Measurements from ENCODE around the gene TRAF3IP1.

The TRAF3IP1 gene

GRCh38 chr2:238280083-238280825 is 40.1 kb upstream of the TRAF3IP1 start:
- H3K27ac ChIP-seq (ENCODE audit: insufficient read depth, low read depth, low read length, poor library complexity, severe bottlenecking), result no peak overlapping the region
- H3K4me1 ChIP-seq (ENCODE audit: control insufficient read depth, insufficient read depth, low read length), result peaks cover 12% of the 10 kb centered on the region
- H3K9me3 ChIP-seq (ENCODE audit: control insufficient read depth, low read length), result no peaks in the 10 kb centered on the region
- no peak overlapping the region for H3K4me3 ChIP-seq (ENCODE audit: insufficient read depth, low read depth, low read length)
- H3K27me3 ChIP-seq (ENCODE audit: control insufficient read depth, insufficient read depth, low read length, poor library complexity, severe bottlenecking), result no peaks in the 10 kb centered on the region
- WGBS, 2 experiments, result 89% methylated on average over 12 of the region's 12 CpGs
- H3K36me3 ChIP-seq (ENCODE audit: control insufficient read depth, insufficient read depth, low read length), result no peaks in the 10 kb centered on the region

- Histone ChIP-seq H3K27ac (ENCODE audit: insufficient read depth, low read depth, low read length, poor library complexity, severe bottlenecking) (no peak overlapping the region), H3K4me3 (ENCODE audit: insufficient read depth, low read depth, low read length) (no peak overlapping the region), H3K27me3 (ENCODE audit: control insufficient read depth, insufficient read depth, low read length, poor library complexity, severe bottlenecking) (no peaks in the 10 kb centered on the region), H3K9me3 (ENCODE audit: control insufficient read depth, low read length) (no peaks in the 10 kb centered on the region), H3K36me3 (ENCODE audit: control insufficient read depth, insufficient read depth, low read length) (no peaks in the 10 kb centered on the region), H3K4me1 (ENCODE audit: control insufficient read depth, insufficient read depth, low read length) (peaks cover 26% of the 10 kb centered on the region)
- 94 to 95% methylated on average over 12 to 13 of the region's 13 CpGs for WGBS, 2 experiments
Measured at GRCh38 chr2:238281826-238282480, 38.4 kb upstream of the TRAF3IP1 start.

DNA sequence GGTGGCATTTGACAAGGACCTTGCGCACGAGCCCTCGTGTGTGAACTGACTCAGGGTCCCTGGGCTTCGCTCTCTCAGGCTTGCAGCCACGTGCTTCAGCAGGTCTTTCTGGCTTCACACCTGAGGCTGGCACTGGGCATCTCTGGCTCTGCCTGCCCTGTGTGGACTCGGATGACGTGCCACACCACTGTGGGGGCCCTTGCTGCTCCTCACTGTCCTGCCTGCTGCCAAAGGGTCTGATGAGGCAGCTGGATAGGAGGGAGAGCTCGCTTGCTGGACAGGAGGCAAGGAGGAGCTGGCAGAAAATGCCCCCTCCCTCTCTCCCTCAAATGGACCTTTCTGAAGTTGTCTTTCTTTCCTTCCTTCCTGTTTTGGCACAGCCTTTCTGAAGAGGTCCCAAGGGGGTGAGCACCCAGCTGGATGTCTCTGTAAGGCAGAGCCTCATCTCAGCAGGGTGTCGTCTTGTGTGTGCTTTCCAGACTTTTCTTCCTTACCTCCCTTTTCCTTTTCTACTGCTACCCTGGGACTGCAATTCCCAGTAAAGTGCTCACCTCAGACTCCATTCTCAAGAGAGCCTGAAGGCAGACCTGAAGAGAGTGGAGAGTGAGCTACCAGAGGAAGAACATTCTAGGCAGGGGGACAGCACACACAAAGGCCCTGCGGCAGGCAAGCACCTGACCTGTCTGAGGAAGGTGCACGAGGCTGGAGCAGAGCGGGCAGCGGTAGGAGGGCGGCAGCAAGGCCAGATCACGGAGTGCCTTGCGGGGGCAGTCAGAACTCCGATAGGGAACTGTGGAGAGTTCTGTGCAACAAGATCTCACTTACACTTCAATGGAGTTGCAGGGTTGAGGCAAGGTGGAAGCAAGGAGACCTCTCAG is 37.2 kb upstream of the TRAF3IP1 start:
- Histone ChIP-seq H3K9me3 (ENCODE audit: control insufficient read depth, low read length) (no peaks in the 10 kb centered on the region), H3K27me3 (ENCODE audit: control insufficient read depth, insufficient read depth, low read length, poor library complexity, severe bottlenecking) (no peaks in the 10 kb centered on the region), H3K36me3 (ENCODE audit: control insufficient read depth, insufficient read depth, low read length) (no peaks in the 10 kb centered on the region), H3K27ac (ENCODE audit: insufficient read depth, low read depth, low read length, poor library complexity, severe bottlenecking) (no peak overlapping the region), H3K4me3 (ENCODE audit: insufficient read depth, low read depth, low read length) (no peak overlapping the region), H3K4me1 (ENCODE audit: control insufficient read depth, insufficient read depth, low read length) (peaks cover 27% of the 10 kb centered on the region)
- 90 to 93% methylated on average over 17 of the region's 17 CpGs for WGBS, 2 experiments

- no peak overlapping the region for H3K4me3 ChIP-seq (ENCODE audit: insufficient read depth, low read depth, low read length)
- WGBS, 2 experiments, result 89 to 93% methylated on average over 11 of the region's 11 CpGs
Measured at GRCh38 chr2:238284802-238285515, 35.4 kb upstream of the TRAF3IP1 start.

DNA sequence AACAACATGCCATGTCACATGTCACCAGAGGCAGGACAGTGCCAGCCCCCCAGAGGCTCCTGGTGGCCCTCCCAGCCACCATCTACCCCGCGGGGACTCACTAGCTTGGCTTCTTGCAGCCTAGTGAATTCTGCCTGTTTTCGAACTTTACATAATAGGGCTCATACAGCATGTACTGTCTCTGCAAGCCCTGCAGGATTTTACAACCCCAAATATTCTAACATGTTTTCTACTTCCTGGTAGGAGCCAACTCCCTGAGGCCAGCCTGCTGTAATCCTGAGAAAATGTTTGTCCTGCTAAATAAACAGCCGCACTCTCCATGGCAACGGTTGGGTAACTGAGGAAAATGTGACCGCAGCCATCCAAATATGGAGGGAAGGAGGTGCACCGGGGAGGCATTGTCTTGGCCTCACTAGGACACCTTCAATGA is 34.6 kb upstream of the TRAF3IP1 start:
- H3K4me1 ChIP-seq (ENCODE audit: control insufficient read depth, insufficient read depth, low read length), result peaks cover 32% of the 10 kb centered on the region
- 31 to 38% methylated on average over 7 of the region's 7 CpGs for WGBS, 2 experiments
- peaks cover 8% of the 10 kb centered on the region for H3K27me3 ChIP-seq (ENCODE audit: control insufficient read depth, insufficient read depth, low read length, poor library complexity, severe bottlenecking)
- no peak overlapping the region for H3K4me3 ChIP-seq (ENCODE audit: insufficient read depth, low read depth, low read length)
- H3K9me3 ChIP-seq (ENCODE audit: control insufficient read depth, low read length), result no peaks in the 10 kb centered on the region
- H3K27ac ChIP-seq (ENCODE audit: insufficient read depth, low read depth, low read length, poor library complexity, severe bottlenecking), result peak overlapping the region; percentile 73
- H3K36me3 ChIP-seq (ENCODE audit: control insufficient read depth, insufficient read depth, low read length), result no peaks in the 10 kb centered on the region

More at GRCh38 chr2:238284802-238285515, 35.4 kb upstream of the TRAF3IP1 start:
- Histone ChIP-seq H3K36me3 (ENCODE audit: control insufficient read depth, insufficient read depth, low read length) (no peaks in the 10 kb centered on the region), H3K9me3 (ENCODE audit: control insufficient read depth, low read length) (no peaks in the 10 kb centered on the region), H3K27me3 (ENCODE audit: control insufficient read depth, insufficient read depth, low read length, poor library complexity, severe bottlenecking) (peaks cover 6% of the 10 kb centered on the region), H3K27ac (ENCODE audit: insufficient read depth, low read depth, low read length, poor library complexity, severe bottlenecking) (peak overlapping the region; percentile 73), H3K4me1 (ENCODE audit: control insufficient read depth, insufficient read depth, low read length) (peaks cover 25% of the 10 kb centered on the region)

DNA sequence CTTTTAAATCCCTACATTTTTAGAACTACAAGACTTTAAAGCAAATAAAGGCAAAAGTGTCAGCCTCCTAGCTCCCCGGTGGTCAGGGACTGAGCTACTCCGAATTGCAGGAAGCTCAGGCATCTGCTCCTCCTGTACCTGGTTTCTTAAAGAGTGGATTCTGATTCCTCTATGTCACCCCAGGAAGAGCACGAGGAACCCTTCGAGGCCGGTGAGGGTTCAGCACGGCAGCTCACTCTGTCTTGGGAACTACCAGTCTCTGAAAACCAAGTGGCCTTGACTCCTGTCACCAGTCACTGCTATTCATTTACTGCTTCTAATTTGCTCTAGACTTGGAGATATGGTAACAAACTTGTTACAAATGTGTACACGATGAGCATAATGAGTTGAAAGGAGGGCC is 34.2 kb upstream of the TRAF3IP1 start:
- WGBS, 2 experiments, result 27 to 32% methylated on average over 7 of the region's 7 CpGs
- Histone ChIP-seq H3K36me3 (ENCODE audit: control insufficient read depth, insufficient read depth, low read length) (no peaks in the 10 kb centered on the region), H3K9me3 (ENCODE audit: control insufficient read depth, low read length) (no peaks in the 10 kb centered on the region), H3K27me3 (ENCODE audit: control insufficient read depth, insufficient read depth, low read length, poor library complexity, severe bottlenecking) (peaks cover 8% of the 10 kb centered on the region), H3K4me1 (ENCODE audit: control insufficient read depth, insufficient read depth, low read length) (peaks cover 34% of the 10 kb centered on the region), H3K4me3 (ENCODE audit: insufficient read depth, low read depth, low read length) (no peak overlapping the region), H3K27ac (ENCODE audit: insufficient read depth, low read depth, low read length, poor library complexity, severe bottlenecking) (peak overlapping the region; percentile 73)

DNA sequence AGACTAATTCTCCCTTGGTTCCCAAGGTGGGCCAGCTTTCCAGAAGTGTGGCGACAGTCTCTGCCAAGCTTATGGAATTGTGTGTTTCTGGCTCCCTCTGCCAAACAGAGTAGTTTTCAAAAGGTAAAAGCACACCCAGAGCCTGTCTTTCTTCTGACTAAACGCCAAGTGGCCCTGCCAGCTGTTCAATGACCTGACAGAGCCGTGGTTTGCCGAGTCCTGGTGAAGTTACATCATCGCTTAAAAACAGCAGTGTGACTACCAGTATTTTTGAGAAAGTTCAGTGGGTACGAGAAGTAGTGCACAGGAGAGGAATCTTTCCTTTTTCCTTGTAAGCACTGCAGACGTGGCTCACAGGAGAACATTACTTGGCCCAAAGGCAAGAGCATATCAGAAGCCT is 33.8 kb upstream of the TRAF3IP1 start:
- 79 to 86% methylated on average over 7 of the region's 7 CpGs for WGBS, 2 experiments
- Histone ChIP-seq H3K4me1 (ENCODE audit: control insufficient read depth, insufficient read depth, low read length) (peaks cover 34% of the 10 kb centered on the region), H3K27me3 (ENCODE audit: control insufficient read depth, insufficient read depth, low read length, poor library complexity, severe bottlenecking) (peaks cover 8% of the 10 kb centered on the region), H3K9me3 (ENCODE audit: control insufficient read depth, low read length) (no peaks in the 10 kb centered on the region), H3K27ac (ENCODE audit: insufficient read depth, low read depth, low read length, poor library complexity, severe bottlenecking) (peak overlapping the region; percentile 73), H3K36me3 (ENCODE audit: control insufficient read depth, insufficient read depth, low read length) (no peaks in the 10 kb centered on the region), H3K4me3 (ENCODE audit: insufficient read depth, low read depth, low read length) (no peak overlapping the region)

DNA sequence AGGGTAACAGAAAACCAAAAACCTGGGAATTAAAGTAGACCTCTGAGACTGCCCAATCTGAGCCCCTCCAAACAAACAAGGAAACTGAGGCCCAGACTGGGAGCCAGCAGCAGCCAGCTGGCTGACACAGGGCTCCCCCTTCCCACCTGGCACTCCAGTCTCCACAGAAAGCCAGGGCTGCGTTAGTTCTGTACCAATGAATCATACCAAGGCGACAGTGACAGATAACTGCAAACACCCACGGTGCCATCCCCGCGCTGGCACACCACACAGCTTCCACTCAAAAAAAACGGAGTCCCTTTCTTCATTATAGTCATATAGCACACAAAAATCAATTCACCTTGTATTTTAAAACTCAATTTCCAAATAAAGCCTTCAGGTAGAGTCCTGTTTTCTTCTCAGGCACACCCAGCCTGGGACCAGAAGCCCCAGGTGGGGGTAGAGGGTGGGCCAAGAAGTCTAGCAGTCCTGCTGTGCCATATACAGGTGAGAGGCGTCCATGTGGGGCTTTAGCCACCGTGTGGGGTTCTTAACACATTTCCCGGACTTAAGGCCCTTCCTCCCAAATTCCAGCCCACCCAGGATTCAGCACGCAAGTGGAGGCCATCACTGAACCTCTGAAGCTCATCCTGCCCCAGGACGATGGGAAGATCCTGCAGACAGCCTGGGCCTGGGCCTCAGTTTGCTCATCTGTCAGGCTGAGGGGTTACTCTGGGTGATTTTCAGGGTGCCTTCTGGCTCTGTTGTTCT is 33.2 kb upstream of the TRAF3IP1 start:
- H3K27me3 ChIP-seq (ENCODE audit: control insufficient read depth, insufficient read depth, low read length, poor library complexity, severe bottlenecking), result peaks cover 8% of the 10 kb centered on the region
- WGBS, 2 experiments, result 85 to 90% methylated on average over 11 of the region's 11 CpGs
- no peak overlapping the region for H3K4me3 ChIP-seq (ENCODE audit: insufficient read depth, low read depth, low read length)
- H3K4me1 ChIP-seq (ENCODE audit: control insufficient read depth, insufficient read depth, low read length), result peaks cover 34% of the 10 kb centered on the region
- no peaks in the 10 kb centered on the region for H3K36me3 ChIP-seq (ENCODE audit: control insufficient read depth, insufficient read depth, low read length)
- H3K27ac ChIP-seq (ENCODE audit: insufficient read depth, low read depth, low read length, poor library complexity, severe bottlenecking), result no peak overlapping the region
- H3K9me3 ChIP-seq (ENCODE audit: control insufficient read depth, low read length), result no peaks in the 10 kb centered on the region

Measured in ectodermal cell (in vitro differentiated cells).